ENCODE measurements around the gene MITF.

MITF gene

GRCh38 chr3:69864766-69865165 is 125.5 kb downstream of the MITF start:
- no peaks in the 10 kb centered on the region for H3K79me2 ChIP-seq (ENCODE audit: insufficient read depth, low read length)

GRCh38 chr3:69865925-69866679 is 126.8 kb downstream of the MITF start:
- no peaks in the 10 kb centered on the region for H3K27me3 ChIP-seq (ENCODE audit: insufficient read depth, low read length)
- H3K79me2 ChIP-seq (ENCODE audit: insufficient read depth, low read length), result no peaks in the 10 kb centered on the region
- TF ChIP-seq EZH2 (IDR thresholded peaks at IDR 0.05; ENCODE audit: borderline replicate concordance, low read length) (no peak), CTCF (IDR thresholded peaks at IDR 0.05; ENCODE audit: low read length) (no peak)
- H3K9me2 ChIP-seq (ENCODE audit: low read depth, low read length), result no peaks in the 10 kb centered on the region
- no peaks in the 10 kb centered on the region for H3K9me3 ChIP-seq (ENCODE audit: low read length)
- H3K27ac ChIP-seq (ENCODE audit: low read depth, low read length, poor library complexity, severe bottlenecking), result no peak overlapping the region
- no peak overlapping the region for H3K4me2 ChIP-seq (ENCODE audit: low read length)
- H4K20me1 ChIP-seq (ENCODE audit: insufficient read depth, low read length), result no peaks in the 10 kb centered on the region
- H3K36me3 ChIP-seq (ENCODE audit: insufficient read depth, low read length), result no peaks in the 10 kb centered on the region
- H3F3A ChIP-seq (ENCODE audit: insufficient read depth, low read length), result no peaks in the 10 kb centered on the region
- no peak overlapping the region for H2AFZ ChIP-seq (ENCODE audit: low read length)
- no peak overlapping the region for H3K9ac ChIP-seq (ENCODE audit: low read length)
- no peaks in the 10 kb centered on the region for H3K4me1 ChIP-seq (ENCODE audit: insufficient read depth, low read length, severe bottlenecking)
- no peak overlapping the region for H3K4me3 ChIP-seq (ENCODE audit: low read depth, low read length, poor library complexity, severe bottlenecking)

More at GRCh38 chr3:69864766-69865165, 125.5 kb downstream of the MITF start:
- no peaks in the 10 kb centered on the region for H3K4me1 ChIP-seq (ENCODE audit: insufficient read depth, low read length, severe bottlenecking)
- no peak overlapping the region for H3K9ac ChIP-seq (ENCODE audit: low read length)
- no peak for TF ChIP-seq CTCF (IDR thresholded peaks at IDR 0.05; ENCODE audit: low read length)
- TF ChIP-seq EZH2 (IDR thresholded peaks at IDR 0.05; ENCODE audit: borderline replicate concordance, low read length), result no peak
- no peaks in the 10 kb centered on the region for H3K9me2 ChIP-seq (ENCODE audit: low read depth, low read length)
- H3K36me3 ChIP-seq (ENCODE audit: insufficient read depth, low read length), result no peaks in the 10 kb centered on the region
- H3K4me3 ChIP-seq (ENCODE audit: low read depth, low read length, poor library complexity, severe bottlenecking), result no peak overlapping the region
- no peaks in the 10 kb centered on the region for H3K27me3 ChIP-seq (ENCODE audit: insufficient read depth, low read length)
- no peak overlapping the region for H2AFZ ChIP-seq (ENCODE audit: low read length)
- no peaks in the 10 kb centered on the region for H4K20me1 ChIP-seq (ENCODE audit: insufficient read depth, low read length)
- H3K27ac ChIP-seq (ENCODE audit: low read depth, low read length, poor library complexity, severe bottlenecking), result no peak overlapping the region
- H3K9me3 ChIP-seq (ENCODE audit: low read length), result no peaks in the 10 kb centered on the region
- H3K4me2 ChIP-seq (ENCODE audit: low read length), result no peak overlapping the region
- no peaks in the 10 kb centered on the region for H3F3A ChIP-seq (ENCODE audit: insufficient read depth, low read length)

GRCh38 chr3:69866988-69867720 is 127.9 kb downstream of the MITF start:
- no peak overlapping the region for H3K27ac ChIP-seq (ENCODE audit: low read depth, low read length, poor library complexity, severe bottlenecking)

More at GRCh38 chr3:69866988-69867720, 127.9 kb downstream of the MITF start:
- Histone ChIP-seq H3K9me3 (ENCODE audit: low read length) (no peaks in the 10 kb centered on the region), H2AFZ (ENCODE audit: low read length) (no peak overlapping the region), H3K9ac (ENCODE audit: low read length) (no peak overlapping the region), H4K20me1 (ENCODE audit: insufficient read depth, low read length) (no peaks in the 10 kb centered on the region), H3K4me2 (ENCODE audit: low read length) (no peak overlapping the region), H3K27me3 (ENCODE audit: insufficient read depth, low read length) (no peaks in the 10 kb centered on the region), H3K9me2 (ENCODE audit: low read depth, low read length) (no peaks in the 10 kb centered on the region), H3K4me1 (ENCODE audit: insufficient read depth, low read length, severe bottlenecking) (no peaks in the 10 kb centered on the region), H3K36me3 (ENCODE audit: insufficient read depth, low read length) (no peaks in the 10 kb centered on the region), H3K79me2 (ENCODE audit: insufficient read depth, low read length) (no peaks in the 10 kb centered on the region), H3F3A (ENCODE audit: insufficient read depth, low read length) (no peaks in the 10 kb centered on the region), H3K4me3 (ENCODE audit: low read depth, low read length, poor library complexity, severe bottlenecking) (no peak overlapping the region)
- no peak for TF ChIP-seq CTCF (IDR thresholded peaks at IDR 0.05; ENCODE audit: low read length)
- TF ChIP-seq EZH2 (IDR thresholded peaks at IDR 0.05; ENCODE audit: borderline replicate concordance, low read length), result no peak

All from OCI-LY1 (cell line).